Ishikawa (cell line): Measurements from ENCODE around the gene TBL2.

Source experiments
- CEBPB ChIP-seq: IDR thresholded peaks from 2 replicates; pipeline ENCODE4 v1.6.1; 2012
- CREB1 ChIP-seq: IDR thresholded peaks from 2 replicates; pipeline ENCODE4 v1.6.1; 2012; ENCODE audit warnings: low read depth
- EGR1 ChIP-seq: IDR thresholded peaks from 2 replicates; pipeline ENCODE4 v1.6.1; 2012
- EP300 ChIP-seq: IDR thresholded peaks from 2 replicates; pipeline ENCODE4 v1.6.1; 2012; ENCODE audit warnings: borderline replicate concordance
- FOXM1 ChIP-seq: IDR thresholded peaks from 2 replicates; pipeline ENCODE4 v1.6.1; 2012; ENCODE audit warnings: low read depth, borderline replicate concordance
- NFIC ChIP-seq: IDR thresholded peaks from 2 replicates; pipeline ENCODE4 v1.6.1; 2012
- RAD21 ChIP-seq: IDR thresholded peaks from 2 replicates; pipeline ENCODE4 v1.6.1; 2012; ENCODE audit warnings: low read depth
- TAF1 ChIP-seq: IDR thresholded peaks from 2 replicates; pipeline ENCODE4 v1.6.1; 2012; ENCODE audit warnings: low read depth, mild to moderate bottlenecking
- TCF12 ChIP-seq: IDR thresholded peaks from 2 replicates; pipeline ENCODE4 v1.6.1; 2012; ENCODE audit warnings: low read depth
- TEAD4 ChIP-seq: IDR thresholded peaks from 2 replicates; pipeline ENCODE4 v1.6.1; 2012
- YY1 ChIP-seq: IDR thresholded peaks from 2 replicates; pipeline ENCODE4 v1.6.1; 2012; ENCODE audit warnings: low read depth
- ZBTB7A ChIP-seq: IDR thresholded peaks from 2 replicates; pipeline ENCODE4 v1.6.1; 2012; ENCODE audit warnings: low read depth
- TF ChIP-seq, protein P1 (sequence below): IDR thresholded peaks from 2 replicates; pipeline ENCODE4 v1.6.1; 2012
- TF ChIP-seq, protein P2 (sequence below): IDR thresholded peaks from 2 replicates; pipeline ENCODE4 v1.6.1; 2012
- TF ChIP-seq, protein P3 (sequence below): IDR thresholded peaks from 2 replicates; pipeline ENCODE4 v1.6.1; 2012; ENCODE audit warnings: low read depth, mild to moderate bottlenecking

The TBL2 gene

GRCh38 chr7:73602721-73603651 lies 24.6 kb upstream of the TBL2 start:
- TF ChIP-seq EP300 (no peak), CEBPB (no peak)

DNA sequence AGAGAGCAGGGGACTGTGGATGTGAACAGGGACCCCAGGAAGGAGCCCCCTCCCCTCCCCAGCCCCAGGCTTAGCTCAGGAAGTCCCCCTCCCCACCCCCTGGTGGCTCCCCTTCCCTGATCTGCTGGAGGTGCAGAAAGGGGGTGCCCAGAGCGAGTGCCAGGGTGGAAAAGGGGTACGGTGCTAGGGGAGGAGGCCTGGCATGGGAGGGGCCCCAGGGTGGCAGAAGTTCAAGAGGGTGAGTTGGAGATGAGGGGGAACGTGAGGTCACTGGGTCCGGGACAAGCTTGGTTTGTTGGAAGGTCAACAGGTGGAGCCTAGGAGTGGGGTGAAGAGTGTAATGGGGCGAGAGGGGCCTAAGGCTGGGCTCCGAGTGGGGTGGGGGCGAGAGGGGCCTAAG lies 21.5 kb upstream of the TBL2 start:
- TF ChIP-seq, protein P1, sequence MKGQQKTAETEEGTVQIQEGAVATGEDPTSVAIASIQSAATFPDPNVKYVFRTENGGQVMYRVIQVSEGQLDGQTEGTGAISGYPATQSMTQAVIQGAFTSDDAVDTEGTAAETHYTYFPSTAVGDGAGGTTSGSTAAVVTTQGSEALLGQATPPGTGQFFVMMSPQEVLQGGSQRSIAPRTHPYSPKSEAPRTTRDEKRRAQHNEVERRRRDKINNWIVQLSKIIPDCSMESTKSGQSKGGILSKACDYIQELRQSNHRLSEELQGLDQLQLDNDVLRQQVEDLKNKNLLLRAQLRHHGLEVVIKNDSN = no peak
- no peak for TF ChIP-seq YY1
- TF ChIP-seq EGR1 = no peak
- no peak for TF ChIP-seq FOXM1
- no peak for TF ChIP-seq EP300
- no peak for TF ChIP-seq RAD21
- no peak for TF ChIP-seq TAF1
- TF ChIP-seq NFIC = no peak
- TF ChIP-seq TCF12 = no peak
- no peak for TF ChIP-seq ZBTB7A
- TF ChIP-seq CREB1 = no peak
- TF ChIP-seq CEBPB = no peak
- TF ChIP-seq TEAD4 = no peak
- TF ChIP-seq, protein P2, sequence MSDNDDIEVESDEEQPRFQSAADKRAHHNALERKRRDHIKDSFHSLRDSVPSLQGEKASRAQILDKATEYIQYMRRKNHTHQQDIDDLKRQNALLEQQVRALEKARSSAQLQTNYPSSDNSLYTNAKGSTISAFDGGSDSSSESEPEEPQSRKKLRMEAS = no peak
- TF ChIP-seq, protein P3, sequence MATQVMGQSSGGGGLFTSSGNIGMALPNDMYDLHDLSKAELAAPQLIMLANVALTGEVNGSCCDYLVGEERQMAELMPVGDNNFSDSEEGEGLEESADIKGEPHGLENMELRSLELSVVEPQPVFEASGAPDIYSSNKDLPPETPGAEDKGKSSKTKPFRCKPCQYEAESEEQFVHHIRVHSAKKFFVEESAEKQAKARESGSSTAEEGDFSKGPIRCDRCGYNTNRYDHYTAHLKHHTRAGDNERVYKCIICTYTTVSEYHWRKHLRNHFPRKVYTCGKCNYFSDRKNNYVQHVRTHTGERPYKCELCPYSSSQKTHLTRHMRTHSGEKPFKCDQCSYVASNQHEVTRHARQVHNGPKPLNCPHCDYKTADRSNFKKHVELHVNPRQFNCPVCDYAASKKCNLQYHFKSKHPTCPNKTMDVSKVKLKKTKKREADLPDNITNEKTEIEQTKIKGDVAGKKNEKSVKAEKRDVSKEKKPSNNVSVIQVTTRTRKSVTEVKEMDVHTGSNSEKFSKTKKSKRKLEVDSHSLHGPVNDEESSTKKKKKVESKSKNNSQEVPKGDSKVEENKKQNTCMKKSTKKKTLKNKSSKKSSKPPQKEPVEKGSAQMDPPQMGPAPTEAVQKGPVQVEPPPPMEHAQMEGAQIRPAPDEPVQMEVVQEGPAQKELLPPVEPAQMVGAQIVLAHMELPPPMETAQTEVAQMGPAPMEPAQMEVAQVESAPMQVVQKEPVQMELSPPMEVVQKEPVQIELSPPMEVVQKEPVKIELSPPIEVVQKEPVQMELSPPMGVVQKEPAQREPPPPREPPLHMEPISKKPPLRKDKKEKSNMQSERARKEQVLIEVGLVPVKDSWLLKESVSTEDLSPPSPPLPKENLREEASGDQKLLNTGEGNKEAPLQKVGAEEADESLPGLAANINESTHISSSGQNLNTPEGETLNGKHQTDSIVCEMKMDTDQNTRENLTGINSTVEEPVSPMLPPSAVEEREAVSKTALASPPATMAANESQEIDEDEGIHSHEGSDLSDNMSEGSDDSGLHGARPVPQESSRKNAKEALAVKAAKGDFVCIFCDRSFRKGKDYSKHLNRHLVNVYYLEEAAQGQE = no peak

DNA sequence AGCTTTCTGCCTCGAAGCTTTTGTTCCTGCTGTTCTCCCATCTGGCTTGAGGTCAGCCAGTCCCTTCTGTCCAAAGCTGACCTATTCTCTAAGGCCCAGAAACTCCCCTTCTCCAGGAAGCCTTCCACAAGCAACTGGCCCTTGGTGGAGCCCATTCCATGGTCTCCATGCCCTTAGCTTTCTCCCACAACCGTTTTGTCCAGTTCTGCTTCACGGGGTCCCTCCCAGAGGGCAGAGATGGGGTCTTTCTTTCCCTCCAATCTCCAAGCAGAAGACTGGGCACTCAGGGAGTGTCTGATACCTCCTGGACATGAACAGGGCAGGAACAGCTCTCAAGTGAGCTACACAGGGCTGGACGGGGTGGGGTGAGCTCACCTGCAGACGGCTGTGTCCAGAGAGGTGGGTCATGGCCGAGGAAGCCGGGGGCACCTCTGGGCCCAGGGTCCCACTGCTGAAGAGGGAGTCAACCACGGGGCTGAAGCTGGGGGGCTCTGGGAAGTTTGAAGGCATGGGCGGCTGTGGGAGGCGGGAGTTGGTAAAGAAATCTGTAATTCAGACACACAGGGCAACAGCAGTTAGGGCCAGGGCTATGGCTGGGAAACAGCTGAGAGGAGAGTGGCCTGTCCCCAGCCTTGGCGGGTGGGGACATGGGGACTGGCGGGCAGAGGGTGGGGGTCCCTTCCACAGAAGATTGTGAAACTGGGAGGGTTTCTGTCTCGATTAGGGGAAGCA lies 20.9 kb upstream of the TBL2 start:
- no peak for TF ChIP-seq TCF12
- no peak for TF ChIP-seq RAD21
- no peak for TF ChIP-seq YY1
- TF ChIP-seq TAF1 = no peak
- no peak for TF ChIP-seq CREB1
- no peak for TF ChIP-seq TEAD4
- no peak for TF ChIP-seq EGR1
- no peak for TF ChIP-seq ZBTB7A
- TF ChIP-seq, protein P2 = no peak
- no peak for TF ChIP-seq CEBPB
- TF ChIP-seq FOXM1 = no peak
- TF ChIP-seq, protein P3 = no peak
- no peak for TF ChIP-seq EP300
- TF ChIP-seq, protein P1 = no peak
- no peak for TF ChIP-seq NFIC

- no peak for TF ChIP-seq EGR1
- TF ChIP-seq, protein P1 = no peak
- TF ChIP-seq CEBPB = no peak
- no peak for TF ChIP-seq TEAD4
Measured at GRCh38 chr7:73597978-73598782, 19.8 kb upstream of the TBL2 start.
